GM18526 (cell line): ENCODE measurements around the gene FCAMR.

Experiments
- POLR2A ChIP-seq: IDR thresholded peaks from 3 replicates; pipeline ENCODE4 v1.6.1; 2011; ENCODE audit not compliant: insufficient read length; ENCODE audit errors: extremely low read depth

The FCAMR gene

DNA sequence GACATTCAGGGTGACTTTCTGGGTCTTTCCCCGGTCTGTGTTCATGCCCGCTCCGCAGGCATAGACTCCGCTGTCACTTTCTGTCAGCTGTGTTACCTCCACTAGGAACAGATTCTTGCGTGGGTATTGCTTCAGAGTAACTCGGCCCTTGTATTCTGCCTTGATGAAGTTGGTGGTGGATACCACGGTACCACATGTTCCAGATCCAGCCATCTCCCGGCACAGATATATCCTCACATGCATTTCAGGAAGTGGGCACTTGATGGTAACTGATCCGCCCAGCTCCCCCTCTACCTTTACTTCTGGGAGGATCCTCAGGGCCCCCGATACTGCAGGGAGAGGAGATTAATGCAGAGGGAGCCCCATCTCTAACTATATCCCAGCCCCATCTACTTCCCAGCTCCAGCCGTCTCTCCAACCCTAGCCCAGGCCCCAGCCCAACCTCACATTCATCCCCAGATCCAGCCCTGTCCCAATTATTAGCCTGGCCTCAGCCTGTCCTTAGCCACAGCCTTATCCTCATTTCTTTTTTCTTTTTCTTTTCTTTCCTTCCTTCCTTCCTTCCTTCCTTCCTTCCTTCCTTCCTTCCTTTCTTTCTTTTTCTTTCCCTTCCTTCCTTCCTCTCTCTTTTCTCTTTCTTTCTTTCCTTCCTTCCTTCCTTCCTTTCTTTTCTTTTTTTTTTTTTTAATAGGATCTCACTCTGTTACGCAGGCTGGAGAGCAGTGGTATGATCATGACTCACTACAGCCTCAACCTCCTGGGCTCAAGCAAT is 56.3 kb downstream of the FCAMR start:
- TF ChIP-seq POLR2A = no peak

DNA sequence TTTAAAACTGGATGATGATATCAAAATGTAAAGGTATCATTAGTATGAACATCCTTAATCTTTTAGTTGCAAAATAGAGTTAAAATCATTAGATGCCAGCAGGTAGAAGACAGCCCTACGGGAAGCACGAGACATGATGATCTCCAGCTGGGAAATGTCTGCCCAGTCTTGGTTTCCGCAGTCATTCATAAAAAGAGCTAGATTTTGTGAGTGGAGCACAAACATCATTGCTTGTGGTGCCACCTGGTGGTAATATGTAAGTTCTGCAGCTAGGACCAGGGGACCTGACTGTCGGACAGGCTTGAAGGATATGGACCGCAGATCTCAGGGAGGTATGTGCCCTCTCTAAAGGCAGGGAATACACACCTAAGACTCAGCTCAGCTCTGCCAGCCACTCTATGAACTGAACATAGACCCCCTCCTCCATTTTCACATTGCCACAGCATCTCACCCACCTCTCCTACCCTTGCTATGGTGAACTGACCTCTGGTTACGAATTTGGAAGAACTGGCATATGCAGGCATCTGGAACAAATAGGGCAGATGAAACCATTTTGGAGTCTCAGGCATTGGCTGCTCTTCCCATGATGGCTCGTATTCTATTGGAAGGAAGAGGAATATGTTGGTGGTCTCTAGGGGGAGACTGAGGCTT is 57.7 kb downstream of the FCAMR start:
- no peak for TF ChIP-seq POLR2A

DNA sequence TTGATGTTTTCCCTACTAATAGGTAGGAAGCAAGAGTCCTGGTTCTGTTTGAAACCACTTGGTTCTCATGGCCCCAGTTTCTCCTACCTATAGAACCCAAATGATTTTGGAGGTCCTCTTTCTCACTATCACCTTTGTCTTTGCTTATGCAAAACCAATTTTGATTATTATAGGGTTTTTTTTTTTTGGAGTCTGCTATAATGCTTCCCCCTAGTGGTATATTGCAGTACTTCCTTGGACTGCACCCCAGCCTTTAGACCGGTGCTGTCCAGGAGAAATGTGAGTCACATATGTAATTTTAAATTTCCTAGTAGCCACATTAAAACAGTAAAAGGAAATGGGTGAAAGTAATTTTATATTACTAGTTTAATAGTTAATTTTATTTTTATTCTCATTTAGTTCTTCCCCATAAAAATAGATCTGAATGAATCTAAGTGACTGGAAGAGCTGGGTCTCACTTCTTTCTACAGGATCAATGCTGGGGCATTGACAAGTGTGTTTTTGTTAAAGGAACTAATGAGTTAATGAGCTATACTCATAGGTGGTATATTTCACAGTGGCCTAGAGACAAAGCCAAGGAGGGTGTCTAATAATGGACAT is 59.1 kb downstream of the FCAMR start:
- TF ChIP-seq POLR2A = no peak

DNA sequence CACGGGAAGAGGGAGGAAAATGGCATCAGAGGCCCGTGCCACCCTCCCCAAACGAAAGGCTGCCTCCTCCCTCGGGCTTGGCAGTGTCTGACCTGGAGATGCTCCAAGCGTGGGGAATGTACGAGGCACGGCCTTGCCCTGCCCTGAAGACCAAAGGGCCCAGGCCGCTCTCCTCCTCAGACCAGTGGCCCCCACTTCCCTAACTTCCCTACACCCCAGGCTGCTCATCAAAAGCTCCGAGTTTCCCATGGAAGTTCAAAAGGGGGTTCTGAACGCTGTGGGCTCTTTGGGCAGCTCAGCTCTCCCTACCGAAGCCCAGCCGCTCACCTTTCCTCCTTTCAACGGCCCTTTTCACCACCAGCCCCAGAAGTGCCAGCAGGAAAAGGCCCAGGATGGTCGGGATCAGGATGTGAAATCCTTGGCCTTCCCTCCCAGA is 60.4 kb downstream of the FCAMR start:
- TF ChIP-seq POLR2A = no peak

DNA sequence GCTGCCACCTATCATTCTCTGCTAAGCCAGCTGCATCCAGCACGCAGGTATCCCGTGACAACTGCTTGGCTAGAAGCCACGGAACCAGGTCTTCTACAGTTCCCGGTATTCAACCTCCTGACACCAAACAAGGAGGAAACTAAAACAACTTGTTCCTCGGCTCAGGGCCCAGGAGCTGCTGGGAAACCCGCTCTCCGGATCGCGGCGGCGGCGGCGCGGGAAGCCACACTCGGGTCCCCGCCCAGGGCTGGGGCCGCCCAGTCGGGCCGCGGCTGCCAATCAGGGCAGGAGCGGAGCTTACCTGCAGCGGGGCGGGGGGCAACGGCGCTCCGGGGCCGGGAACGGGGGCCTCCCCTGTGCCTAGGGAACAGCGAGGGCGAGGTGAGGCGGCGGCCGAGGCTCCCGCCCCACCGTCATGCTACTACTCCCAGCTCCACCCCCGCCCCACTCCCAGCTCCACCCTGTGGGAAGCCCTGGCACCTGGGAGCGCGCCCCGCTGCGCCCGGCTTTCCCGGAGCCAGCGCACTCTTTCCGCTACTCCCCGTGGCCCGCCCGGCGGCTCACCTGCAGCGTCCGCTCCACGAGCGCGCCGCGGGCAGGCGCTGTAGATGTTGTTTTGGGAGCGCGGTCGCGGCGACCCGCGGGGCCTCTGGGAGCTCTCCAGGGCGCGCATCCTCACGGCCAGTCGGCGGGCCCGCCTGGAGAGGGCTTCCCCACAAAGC is 60.9 kb downstream of the FCAMR start:
- no peak for TF ChIP-seq POLR2A

DNA sequence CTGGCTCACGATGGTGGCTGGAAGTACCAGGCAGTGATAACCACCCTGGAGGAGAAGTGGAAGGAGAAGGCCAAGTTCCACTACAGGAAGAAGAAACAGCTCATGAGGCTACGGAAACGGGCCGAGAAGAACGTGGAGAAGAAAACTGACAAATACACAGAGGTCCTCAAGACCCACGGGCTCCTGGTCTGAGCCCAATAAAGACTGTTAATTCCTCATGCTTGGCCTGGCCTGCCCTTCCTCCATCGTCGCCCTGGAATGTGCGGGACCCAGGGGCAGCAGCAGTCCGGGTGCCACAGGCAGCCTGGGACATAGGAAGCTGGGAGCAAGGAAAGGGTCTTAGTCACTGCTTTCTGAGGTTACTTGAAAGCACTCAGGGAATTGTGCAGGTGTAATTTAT is 62.2 kb downstream of the FCAMR start:
- TF ChIP-seq POLR2A = no peak
